Erythroblast (primary cell): ENCODE results near the gene ALDH1A2.

Experiments
- GATA1 ChIP-seq: IDR thresholded peaks from 2 replicates; pipeline ENCODE4 v1.6.1; 2011; ENCODE audit warnings: low read depth, mild to moderate bottlenecking, control low read depth, low read length, moderate library complexity
- POLR2A ChIP-seq: IDR thresholded peaks from 2 replicates; pipeline ENCODE4 v1.6.1; 2011; ENCODE audit warnings: mild to moderate bottlenecking, low read length

- TF ChIP-seq POLR2A = no peak
- no peak for TF ChIP-seq GATA1
Observed at GRCh38 chr15:58086491-58086890, 21.0 kb upstream of the ALDH1A2 start.
